Measurements from ENCODE around the gene LIPC. TPM values are rescaled to one million over a fixed set of nuclear protein-coding genes. Genes with fewer than 3 reads are reported as not detected.

Gene LIPC
- total RNA-seq, 1 donor from 2014 or later: not detected

DNA sequence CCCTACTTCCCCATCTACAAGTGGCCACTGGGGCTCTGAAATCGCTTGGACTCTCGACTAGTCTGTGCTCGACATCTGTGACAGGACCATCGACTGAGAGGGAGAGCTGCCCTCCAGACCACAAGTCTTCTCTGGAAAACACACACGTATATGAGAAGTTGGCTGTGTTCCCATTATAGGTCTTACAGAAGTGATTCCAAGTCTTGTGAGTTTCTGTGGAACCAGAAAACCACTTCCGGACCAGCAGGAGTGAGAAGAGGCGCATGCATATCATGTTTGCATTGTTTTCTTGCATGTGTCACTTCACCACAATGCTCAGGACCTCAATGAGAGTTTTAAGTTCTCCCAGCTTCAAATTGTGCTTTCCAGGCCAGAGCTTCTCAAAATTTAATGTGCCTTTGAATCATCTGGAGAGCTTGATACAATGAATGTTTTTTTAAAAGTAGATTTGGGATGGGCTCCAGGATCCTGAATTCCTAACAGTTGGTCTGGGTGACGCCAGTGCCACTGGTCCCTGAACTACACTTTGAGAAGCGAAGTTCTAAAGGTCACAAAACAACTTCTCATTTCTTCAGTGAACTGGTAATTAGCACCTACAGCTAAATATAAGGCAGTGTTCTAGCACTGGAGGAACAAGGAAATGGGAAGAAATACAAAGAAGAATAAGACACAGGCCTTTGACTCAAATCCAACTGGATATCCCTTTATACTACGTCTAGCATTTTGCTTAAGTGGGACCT, 15.7 kb downstream of the LIPC start:
- TF ChIP-seq, protein P1, sequence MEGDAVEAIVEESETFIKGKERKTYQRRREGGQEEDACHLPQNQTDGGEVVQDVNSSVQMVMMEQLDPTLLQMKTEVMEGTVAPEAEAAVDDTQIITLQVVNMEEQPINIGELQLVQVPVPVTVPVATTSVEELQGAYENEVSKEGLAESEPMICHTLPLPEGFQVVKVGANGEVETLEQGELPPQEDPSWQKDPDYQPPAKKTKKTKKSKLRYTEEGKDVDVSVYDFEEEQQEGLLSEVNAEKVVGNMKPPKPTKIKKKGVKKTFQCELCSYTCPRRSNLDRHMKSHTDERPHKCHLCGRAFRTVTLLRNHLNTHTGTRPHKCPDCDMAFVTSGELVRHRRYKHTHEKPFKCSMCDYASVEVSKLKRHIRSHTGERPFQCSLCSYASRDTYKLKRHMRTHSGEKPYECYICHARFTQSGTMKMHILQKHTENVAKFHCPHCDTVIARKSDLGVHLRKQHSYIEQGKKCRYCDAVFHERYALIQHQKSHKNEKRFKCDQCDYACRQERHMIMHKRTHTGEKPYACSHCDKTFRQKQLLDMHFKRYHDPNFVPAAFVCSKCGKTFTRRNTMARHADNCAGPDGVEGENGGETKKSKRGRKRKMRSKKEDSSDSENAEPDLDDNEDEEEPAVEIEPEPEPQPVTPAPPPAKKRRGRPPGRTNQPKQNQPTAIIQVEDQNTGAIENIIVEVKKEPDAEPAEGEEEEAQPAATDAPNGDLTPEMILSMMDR (IDR thresholded peaks at IDR 0.05; ENCODE audit: unreplicated experiment): no peak
- H3K36me3 Mint-ChIP-seq: no peaks in the 10 kb centered on the region
- no peak overlapping the region for H3K27ac Mint-ChIP-seq
- no peaks in the 10 kb centered on the region for H3K27me3 Mint-ChIP-seq (ENCODE audit: low read depth)
- peaks cover 7% of the 10 kb centered on the region for H3K4me1 Mint-ChIP-seq
- no peak overlapping the region for H3K4me3 Mint-ChIP-seq
- no peaks in the 10 kb centered on the region for H3K9me3 Mint-ChIP-seq
- DNase-seq (ENCODE audit: low spot score in 2 of 2, unreplicated experiment in 2 of 2): no peak

DNA sequence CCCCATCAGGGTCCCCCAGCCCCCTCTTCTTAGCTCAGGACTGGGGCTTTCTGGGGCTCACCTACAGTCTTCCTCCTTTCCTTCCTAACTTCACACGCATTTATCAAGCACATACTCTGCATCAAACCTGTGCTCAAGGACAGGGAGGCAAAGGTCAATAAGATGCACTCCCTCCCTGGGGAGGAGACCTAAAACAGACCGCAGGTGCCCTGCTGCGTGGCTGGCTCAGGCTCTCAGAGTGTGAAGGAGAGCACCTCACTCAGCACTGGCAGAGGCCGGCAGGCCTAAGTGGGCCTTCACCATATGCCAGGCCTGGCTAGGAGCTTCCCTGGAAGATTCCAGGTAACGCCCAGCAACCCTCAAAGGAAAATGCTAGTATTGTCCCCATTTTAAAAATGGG, 16.5 kb downstream of the LIPC start:
- Mint-ChIP-seq H3K27ac (no peak overlapping the region), H3K4me3 (no peak overlapping the region), H3K4me1 (peaks cover 7% of the 10 kb centered on the region), H3K36me3 (no peaks in the 10 kb centered on the region), H3K27me3 (ENCODE audit: low read depth) (no peaks in the 10 kb centered on the region), H3K9me3 (no peaks in the 10 kb centered on the region)
- DNase-seq (ENCODE audit: low spot score in 2 of 2, unreplicated experiment in 2 of 2): no peak
- TF ChIP-seq, protein P1 (IDR thresholded peaks at IDR 0.05; ENCODE audit: unreplicated experiment): no peak

DNA sequence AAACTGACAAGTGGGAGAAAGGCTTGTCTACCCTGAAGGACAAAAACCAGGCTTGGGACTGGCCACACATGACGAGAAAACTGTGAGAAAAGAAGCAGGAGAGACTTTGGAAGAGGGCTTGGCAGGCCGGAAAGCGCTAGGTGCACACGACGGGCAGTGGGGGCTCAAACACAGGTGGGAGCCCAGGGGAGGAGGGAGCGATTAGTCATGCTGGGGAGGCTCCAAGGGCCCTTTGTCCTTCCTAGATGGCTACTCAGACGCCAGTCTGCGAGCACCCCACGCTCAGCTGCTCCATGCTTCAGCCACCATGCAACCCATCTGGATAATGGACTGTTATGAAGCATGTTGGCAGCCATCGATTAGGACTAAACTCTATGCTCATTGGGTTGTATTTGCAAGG, 17.1 kb downstream of the LIPC start:
- Mint-ChIP-seq H3K4me3 (no peak overlapping the region), H3K36me3 (no peaks in the 10 kb centered on the region), H3K4me1 (peaks cover 3% of the 10 kb centered on the region), H3K9me3 (no peaks in the 10 kb centered on the region), H3K27me3 (ENCODE audit: low read depth) (no peaks in the 10 kb centered on the region), H3K27ac (no peak overlapping the region)
- TF ChIP-seq, protein P1 (IDR thresholded peaks at IDR 0.05; ENCODE audit: unreplicated experiment): no peak
- DNase-seq (ENCODE audit: low spot score in 2 of 2, unreplicated experiment in 2 of 2): no peak

DNA sequence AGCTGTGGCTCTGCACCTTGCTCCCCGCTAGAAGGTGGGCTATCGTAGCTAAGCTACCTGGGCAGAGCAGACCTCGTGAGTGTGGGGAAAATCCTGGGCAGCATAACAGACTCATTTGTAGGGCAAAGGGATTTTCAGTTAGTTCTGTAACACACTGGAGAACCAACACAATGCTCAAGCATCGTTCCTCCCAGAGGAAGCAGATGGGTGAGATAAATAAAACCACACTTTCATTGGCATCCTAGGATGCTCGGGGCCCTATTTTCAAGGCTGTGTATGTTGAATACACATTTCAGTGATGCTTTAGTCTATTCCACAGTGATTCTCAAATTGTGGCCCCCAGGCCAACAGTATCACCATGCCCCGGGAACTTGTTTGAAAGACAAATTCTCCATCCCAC, 20.0 kb downstream of the LIPC start:
- Mint-ChIP-seq H3K4me1 (peaks cover 9% of the 10 kb centered on the region), H3K4me3 (no peak overlapping the region), H3K27me3 (ENCODE audit: low read depth) (no peaks in the 10 kb centered on the region), H3K9me3 (no peaks in the 10 kb centered on the region), H3K36me3 (no peaks in the 10 kb centered on the region), H3K27ac (no peak overlapping the region)
- TF ChIP-seq, protein P1 (IDR thresholded peaks at IDR 0.05; ENCODE audit: unreplicated experiment): no peak
- DNase-seq (ENCODE audit: low spot score in 2 of 2, unreplicated experiment in 2 of 2): no peak

DNA sequence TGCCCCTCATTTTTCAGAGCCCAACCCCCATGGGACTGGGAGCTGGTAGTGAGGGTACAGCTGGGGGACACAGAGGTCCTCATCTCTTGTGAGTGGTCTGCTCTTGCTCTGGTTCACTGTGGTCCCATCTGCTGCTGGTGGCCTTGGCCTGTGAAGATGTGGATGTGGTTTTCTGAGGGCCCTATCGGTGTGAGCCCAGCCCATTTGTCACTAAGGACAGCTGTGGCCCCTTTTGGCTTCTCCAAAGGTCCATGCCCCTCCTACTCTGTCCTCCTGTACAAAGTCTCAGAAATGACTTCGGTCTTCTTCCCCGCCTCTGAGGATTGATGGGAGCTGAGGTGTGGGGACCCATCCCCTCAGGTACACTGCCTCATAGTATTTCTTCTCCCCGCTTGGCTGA, 21.0 kb downstream of the LIPC start:
- Mint-ChIP-seq H3K36me3 (no peaks in the 10 kb centered on the region), H3K4me3 (no peak overlapping the region), H3K9me3 (no peaks in the 10 kb centered on the region), H3K4me1 (peaks cover 9% of the 10 kb centered on the region), H3K27ac (no peak overlapping the region), H3K27me3 (ENCODE audit: low read depth) (no peaks in the 10 kb centered on the region)
- TF ChIP-seq, protein P1 (IDR thresholded peaks at IDR 0.05; ENCODE audit: unreplicated experiment): no peak
- no peak for DNase-seq (ENCODE audit: low spot score in 2 of 2, unreplicated experiment in 2 of 2)

Data from mesothelial cell of epicardium (in vitro differentiated cells).